ENCODE data around the gene CDC42. TPM values are rescaled to one million over a fixed set of nuclear protein-coding genes. Genes with fewer than 3 reads are reported as not detected.

Gene CDC42
- total and polyA plus RNA-seq, 2 of the 13 experiments (the other 11 are each of a cell fraction or from before 2014, with no cell fraction given) = 138 to 237 TPM

- TF ChIP-seq ZNF362 (CRISPR knock-in tag; IDR thresholded peaks at IDR 0.05; ENCODE audit: borderline replicate concordance) (no peak), ZNF121 (CRISPR knock-in tag; IDR thresholded peaks at IDR 0.05) (no peak), ZNF224 (CRISPR knock-in tag; IDR thresholded peaks at IDR 0.05) (no peak), ARNT2 (CRISPR knock-in tag; IDR thresholded peaks at IDR 0.05; ENCODE audit: low read depth) (peak; percentile 88), ZFP82 (CRISPR knock-in tag; IDR thresholded peaks at IDR 0.05; ENCODE audit: borderline replicate concordance) (no peak), RERE (CRISPR knock-in tag; IDR thresholded peaks at IDR 0.05; ENCODE audit: low read depth) (no peak), KLF16 (CRISPR knock-in tag; IDR thresholded peaks at IDR 0.05) (peak; percentile 37 to 65; a peak in 1 of 4 replicates), HNF1A (IDR thresholded peaks at IDR 0.05; ENCODE audit: low read depth) (no peak), HNF1A (CRISPR knock-in tag; IDR thresholded peaks at IDR 0.05; ENCODE audit: borderline replicate concordance) (no peak), TEF (CRISPR knock-in tag; IDR thresholded peaks at IDR 0.05) (0 out of 2 replicates have a peak, but pooled peaks have one; percentile 42), FOXA1 (IDR thresholded peaks at IDR 0.05) (no peak), FOXA1 (CRISPR knock-in tag; IDR thresholded peaks at IDR 0.05) (peak; percentile 3; the same call in 1 of the 2 replicates), SMARCC2 (IDR thresholded peaks at IDR 0.05) (no peak), MEIS1 (CRISPR knock-in tag; IDR thresholded peaks at IDR 0.05; ENCODE audit: borderline replicate concordance) (no peak), PHF21A (CRISPR knock-in tag; IDR thresholded peaks at IDR 0.05) (no peak; the same call in 1 of the 2 replicates), ZNF446 (CRISPR knock-in tag; IDR thresholded peaks at IDR 0.05) (0 out of 2 replicates have a peak, but pooled peaks have one; percentile 24), ZNF3 (CRISPR knock-in tag; IDR thresholded peaks at IDR 0.05) (no peak)
Measured at GRCh38 chr1:22025368-22026155, 26.9 kb upstream of the CDC42 start (continued).

Measured in HepG2 (cell line).